Measurements from ENCODE around the gene DYRK1A.
"Not testable (repeated sequence)": the region's sequence is repeated elsewhere in the genome, so short reads cannot be mapped to it uniquely, and the experiment has no call there.

DYRK1A gene

DNA sequence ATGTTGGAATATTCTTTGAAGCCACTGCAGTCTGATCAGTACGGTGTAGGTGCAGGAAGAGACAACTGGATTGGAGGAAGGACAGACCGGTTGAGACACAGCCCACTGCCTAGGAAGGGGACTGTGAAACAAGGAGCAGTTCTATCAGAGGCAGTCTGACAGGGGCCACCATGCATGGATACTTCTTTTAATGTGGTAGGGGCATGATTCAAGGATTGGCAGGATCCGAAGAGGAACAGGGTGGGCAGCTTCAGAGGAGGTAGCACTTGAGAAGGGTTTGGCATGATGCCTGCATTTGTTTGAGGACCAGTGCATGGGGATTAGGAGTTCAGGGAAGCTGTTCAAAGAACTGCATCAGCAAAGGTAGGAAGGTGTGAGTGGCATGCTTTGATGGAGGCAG lies 167.9 kb downstream of the DYRK1A start:
- no peak for DNase-seq (ENCODE audit: low read depth)
- no peak overlapping the region for H3K4me3 ChIP-seq (ENCODE audit: low read depth, low read length)

DNA sequence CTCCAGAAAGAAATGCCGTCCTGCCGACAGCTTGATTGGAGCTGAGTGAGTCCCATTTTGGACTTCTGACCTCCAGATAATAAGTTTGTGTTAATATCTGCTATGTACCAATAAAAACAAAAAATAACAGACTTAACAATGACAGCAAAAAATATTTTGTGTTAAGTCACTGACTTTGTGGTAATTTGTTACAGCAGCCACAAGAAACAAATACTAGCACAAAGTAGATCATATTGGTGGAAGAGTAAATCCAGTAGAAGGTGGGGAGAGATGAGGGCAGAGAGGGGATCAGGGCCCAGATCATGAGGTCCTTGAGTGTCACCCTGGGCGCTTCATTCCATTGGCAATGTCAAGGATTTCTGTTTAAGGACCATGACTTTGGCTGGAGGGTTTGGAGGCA lies 168.6 kb downstream of the DYRK1A start:
- no peak overlapping the region for H3K4me3 ChIP-seq (ENCODE audit: low read depth, low read length)
- DNase-seq (ENCODE audit: low read depth) = no peak

DNA sequence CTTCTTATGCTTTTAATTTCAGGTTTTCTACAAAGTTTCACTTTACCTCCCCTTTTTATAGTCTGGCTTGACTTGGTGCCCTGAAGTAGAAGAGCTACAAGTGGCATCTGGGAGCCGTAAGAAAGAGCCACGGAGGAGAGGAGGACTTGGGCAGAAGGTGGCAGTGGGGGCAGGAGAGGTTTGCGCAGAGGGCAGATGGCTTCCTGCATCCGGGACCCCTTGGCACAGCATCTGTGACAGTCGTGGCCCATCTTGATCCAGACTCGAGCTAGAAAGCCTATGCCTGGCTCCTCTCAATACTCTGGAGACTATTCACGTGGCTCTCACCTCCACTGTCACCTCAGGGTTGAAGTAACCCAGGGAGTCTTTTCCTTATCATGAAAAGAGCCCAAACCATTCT lies 169.1 kb downstream of the DYRK1A start:
- no peak for DNase-seq (ENCODE audit: low read depth)
- H3K4me3 ChIP-seq (ENCODE audit: low read depth, low read length) = no peak overlapping the region

DNA sequence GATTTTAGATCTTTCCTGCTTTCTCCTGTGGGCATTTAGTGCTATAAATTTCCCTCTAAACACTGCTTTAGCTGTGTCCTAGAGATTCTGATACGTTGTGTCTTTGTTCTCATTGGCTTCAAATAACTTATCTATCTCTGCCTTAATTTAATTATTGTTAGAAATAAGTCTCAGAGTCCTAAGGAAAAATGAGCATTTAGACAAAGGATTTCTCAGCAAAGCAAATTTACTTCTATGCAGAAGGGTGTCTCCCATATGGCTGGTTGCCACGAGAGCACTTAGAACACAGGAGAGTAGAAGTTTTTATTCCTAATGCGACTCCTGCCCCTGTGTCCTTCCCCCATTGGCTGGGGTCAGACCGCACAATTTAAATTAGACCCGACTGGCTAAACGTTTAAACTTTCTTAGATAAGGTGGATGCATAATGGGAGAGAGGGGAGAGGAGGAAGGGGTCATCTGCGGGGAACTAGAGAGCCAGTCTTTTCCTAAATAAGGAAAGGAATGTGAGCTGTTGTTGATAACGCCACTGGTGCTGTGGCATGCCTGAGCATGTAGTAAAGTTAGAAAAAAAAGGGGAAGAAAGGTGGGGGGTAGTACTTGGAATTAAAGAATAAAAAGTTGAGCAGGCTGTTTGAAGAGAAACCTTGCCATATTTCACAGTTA lies 170.2 kb downstream of the DYRK1A start:
- H3K4me3 ChIP-seq (ENCODE audit: low read depth, low read length) = no peak overlapping the region
- no peak for DNase-seq (ENCODE audit: low read depth)

DNA sequence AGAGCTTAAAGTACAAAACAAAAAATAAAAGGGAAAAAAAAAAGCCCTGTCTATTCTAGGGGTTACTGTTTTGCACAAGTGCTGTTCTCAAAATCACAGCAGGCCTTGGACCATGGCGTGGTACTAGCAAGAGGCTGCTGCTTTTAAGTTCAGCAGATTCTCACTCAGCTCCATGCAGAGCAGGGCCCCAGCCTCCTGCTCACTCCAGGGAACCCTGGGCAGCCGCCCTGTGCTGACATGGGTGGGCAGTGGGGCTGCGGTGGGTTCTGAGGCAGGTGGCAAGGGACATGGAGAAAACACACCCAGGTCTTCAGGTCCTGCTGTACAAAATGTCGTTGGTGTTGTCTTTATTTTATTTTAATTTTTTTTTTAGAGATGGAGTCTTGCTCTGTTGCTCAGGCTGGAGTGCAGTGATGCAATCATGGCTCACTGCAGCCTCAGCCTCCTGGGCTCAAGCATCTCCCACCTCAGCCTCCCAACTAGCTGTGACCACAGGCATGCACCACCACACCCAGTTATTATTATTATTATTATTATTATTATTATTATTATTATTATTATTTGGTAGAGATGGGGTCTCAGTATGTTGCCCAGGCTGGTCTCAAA lies 170.9 kb downstream of the DYRK1A start:
- H3K4me3 ChIP-seq (ENCODE audit: low read depth, low read length) = no peak overlapping the region
- DNase-seq (ENCODE audit: low read depth) = no peak

DNA sequence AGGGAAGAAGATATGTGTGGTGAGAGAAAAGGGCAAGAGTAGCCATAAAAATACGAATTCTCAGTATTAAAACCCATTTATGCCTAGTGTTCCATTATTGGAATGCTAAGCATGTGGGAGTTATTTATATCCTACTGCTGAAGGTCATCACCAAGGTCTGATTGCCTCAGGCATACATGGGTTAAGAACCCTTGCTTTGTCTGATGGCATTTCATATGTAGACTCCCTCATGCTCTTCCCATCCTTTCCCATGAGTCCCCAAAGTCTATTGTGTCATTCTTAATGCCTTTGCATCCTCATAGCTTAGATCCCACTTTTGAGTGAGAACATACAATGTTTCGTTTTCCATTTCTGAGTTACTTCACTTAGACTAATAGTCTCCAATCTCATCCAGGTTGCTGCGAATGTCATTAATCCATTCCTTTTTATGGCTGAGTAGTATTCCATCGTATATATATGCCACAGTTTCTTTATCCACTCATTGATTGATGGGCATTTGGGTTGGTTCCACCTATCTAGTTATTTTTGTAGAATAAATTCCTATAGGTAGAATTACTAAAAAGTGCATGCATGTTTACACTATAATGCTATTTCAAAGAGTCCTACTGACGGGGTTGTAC lies 172.5 kb downstream of the DYRK1A start:
- no peak overlapping the region for H3K4me3 ChIP-seq (ENCODE audit: low read depth, low read length)
- DNase-seq (ENCODE audit: low read depth) = no peak

DNA sequence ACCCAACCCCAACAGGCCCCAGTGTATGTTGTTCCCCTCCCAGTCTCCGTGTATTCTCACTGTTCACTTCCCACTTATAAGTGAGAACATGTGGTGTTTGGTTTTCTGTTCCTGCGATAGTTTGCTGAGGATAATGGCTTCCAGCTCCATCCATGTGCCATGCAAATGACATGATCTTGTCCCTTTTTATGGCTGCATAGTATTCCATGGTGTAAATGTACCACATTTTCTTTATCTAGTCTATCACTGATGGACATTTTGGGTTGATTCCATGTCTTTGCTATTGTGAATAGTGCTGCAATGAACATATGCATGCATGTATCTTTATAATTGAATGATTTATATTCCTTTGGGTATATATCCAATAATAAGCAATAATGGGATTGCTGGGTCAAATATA lies 174.6 kb downstream of the DYRK1A start:
- not testable (repeated sequence) for DNase-seq (ENCODE audit: low read depth); H3K4me3 ChIP-seq (ENCODE audit: low read depth, low read length)

DNA sequence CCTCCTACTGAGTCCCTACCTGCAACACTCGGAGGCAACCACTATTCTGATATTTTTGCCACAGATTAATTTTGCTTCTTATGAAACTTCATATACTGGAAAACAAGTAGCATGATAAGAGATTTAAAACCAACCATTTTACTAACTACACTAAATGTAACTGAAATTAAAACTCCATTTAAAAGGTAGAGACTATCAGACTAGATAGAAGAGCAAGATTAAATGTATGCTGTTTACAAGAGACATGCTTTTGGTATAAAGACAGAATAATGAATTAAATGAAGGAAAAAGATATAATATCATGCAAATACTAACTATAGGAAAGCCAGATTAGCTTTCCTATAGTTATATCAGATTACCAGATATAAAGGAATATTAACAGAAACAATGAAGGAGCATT lies 175.9 kb downstream of the DYRK1A start:
- H3K4me3 ChIP-seq (ENCODE audit: low read depth, low read length) = no peak overlapping the region
- no peak for DNase-seq (ENCODE audit: low read depth)

DNA sequence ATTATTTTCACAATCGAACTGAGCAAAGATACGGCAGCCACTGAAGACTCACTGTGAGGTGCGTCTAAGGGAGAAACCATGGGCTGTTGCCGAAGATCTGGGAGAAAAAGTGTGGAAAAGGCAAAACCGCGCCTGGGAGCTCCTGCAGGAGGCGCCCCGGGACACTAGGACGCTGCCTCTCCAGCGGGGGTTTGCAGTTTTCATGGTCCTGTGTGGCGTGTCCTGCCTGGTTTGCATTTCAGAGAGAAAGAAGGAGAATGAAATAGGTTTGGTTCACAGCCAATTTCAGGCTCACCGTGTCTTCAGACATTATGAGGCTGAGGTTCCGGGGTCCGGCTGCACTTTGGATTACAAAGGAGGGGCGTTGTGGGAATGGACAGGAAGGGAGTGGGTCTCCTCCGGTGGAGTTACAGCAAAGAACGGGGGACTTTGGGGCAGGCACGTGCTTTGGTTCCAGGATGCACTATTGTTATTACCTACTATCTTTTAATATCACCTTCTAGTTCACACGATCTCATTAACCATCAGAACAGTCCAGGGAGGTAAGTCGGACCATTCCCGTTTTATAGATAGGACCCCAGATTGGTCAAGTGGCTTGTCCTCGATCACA lies 179.8 kb downstream of the DYRK1A start:
- H3K4me3 ChIP-seq (ENCODE audit: low read depth, low read length) = no peak overlapping the region
- no peak for DNase-seq (ENCODE audit: low read depth)

DNA sequence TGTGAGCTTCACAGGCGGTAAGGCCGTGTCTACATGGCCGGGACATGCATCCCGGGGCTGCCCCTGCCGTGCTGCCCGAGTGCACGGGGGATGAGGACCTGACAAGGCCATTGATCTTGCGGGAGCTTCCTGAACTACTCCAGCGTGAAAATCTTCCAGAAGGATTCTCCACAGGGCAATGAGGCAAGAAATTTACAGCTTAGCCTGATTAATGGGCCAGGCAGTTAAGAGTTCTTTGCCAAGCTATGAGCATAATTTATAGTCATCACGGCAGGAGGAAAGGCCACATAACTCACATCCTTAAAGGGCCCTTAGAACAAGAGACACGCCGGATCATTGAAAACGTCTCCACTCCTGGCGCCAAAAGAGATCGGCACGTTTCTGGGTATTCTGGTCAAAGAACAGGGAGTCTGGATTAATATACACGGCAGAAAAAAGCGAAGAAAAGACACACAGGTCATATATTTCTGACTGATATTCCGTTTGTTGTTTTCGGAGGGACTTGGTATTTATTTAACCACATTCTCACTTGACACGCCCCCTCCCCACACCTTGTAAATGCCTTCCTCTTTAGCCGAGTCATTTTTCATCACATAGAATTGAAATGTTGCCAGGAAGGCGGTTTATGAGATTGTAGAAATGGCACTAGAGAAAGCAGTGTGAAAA lies 180.5 kb downstream of the DYRK1A start:
- DNase-seq (ENCODE audit: low read depth) = no peak
- H3K4me3 ChIP-seq (ENCODE audit: low read depth, low read length) = no peak overlapping the region

DNA sequence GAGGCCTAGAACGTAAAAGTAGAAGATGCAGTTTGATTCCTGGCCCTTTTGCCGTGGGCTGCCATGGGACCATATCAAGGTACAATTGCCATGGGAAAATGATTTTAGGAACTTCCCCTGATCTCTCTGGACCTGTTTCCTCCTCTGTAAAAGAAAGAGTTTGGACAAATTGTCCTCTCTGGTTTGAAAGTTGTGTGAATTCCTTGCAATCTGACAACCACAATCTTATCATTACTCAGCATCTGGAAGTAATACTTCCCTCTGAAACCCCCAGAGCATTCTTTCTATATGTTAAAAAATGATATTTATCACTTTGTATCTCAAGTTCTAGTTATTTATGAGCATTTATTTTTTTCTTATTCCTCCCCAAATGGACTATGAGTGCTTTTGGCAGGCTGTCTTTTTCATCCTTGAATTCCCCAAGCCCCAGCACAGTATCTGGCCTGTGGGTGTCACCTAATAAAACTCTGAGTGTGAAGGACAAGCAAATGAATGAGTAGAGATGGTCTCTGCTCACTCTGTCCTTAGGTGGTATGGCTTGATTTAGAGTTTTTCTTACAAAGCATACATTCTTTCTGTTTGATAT lies 181.1 kb downstream of the DYRK1A start:
- H3K4me3 ChIP-seq (ENCODE audit: low read depth, low read length) = no peak overlapping the region
- no peak for DNase-seq (ENCODE audit: low read depth)

DNA sequence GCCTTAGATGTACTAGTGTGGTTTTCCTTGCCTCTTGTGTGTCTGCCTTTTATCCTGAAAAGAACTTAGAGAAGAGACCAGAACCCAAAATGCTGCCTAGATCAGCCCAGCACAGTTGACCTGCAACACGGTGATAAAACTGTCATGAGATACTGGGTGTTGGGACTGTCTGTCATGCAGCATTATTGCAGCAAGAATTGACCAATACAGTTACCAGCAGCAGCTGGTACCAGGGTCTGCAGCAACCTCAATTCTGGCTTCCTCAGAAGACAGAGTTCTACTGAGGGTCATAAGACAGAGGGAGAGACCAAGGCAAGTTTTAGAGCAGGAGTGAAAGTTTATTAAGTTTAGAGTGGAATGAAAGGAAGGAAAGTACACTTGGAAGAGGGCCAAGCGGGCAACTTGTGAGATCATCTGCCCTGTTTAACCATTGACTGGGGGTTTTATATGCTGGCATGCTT lies 182.0 kb downstream of the DYRK1A start:
- no peak for DNase-seq (ENCODE audit: low read depth)
- no peak overlapping the region for H3K4me3 ChIP-seq (ENCODE audit: low read depth, low read length)

DNA sequence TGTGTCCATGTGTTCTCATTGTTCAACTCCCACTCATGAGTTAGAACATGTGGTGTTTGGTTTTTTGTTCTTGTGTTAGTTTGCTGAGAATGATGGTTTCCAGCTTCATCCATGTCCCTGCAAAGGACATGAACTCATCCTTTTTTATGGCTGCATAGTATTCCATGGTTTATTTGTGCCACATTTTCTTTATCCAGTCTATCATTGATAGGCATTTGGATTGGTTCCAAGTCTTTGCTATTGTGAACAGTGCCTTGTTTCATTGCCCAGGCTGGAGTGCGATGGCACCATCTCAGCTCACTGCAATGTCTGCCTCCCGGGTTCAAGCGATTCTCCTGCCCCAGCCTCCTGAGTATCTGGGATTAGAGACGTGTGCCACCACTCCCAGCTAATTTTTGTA lies 183.2 kb downstream of the DYRK1A start:
- H3K4me3 ChIP-seq (ENCODE audit: low read depth, low read length); DNase-seq (ENCODE audit: low read depth): not testable (repeated sequence)

DNA sequence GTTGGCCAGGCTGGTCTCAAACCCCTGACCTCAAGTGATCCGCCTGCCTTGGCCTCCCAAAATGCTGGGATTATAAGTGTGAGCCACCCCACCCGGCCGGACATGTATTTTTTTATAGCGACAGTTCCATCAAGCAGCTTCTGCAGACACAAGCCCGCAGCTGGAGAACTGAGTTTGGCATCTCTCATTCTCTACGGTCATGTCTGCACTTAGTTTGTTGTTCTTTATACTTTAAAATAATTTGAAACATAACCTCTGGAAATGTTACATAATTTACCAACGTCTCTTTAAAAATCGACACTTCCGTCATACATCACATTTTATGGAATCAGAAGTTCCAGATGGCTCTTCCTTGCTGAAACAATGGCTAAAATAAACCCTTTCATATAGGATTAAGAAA lies 183.6 kb downstream of the DYRK1A start:
- DNase-seq (ENCODE audit: low read depth) = no peak

DNA sequence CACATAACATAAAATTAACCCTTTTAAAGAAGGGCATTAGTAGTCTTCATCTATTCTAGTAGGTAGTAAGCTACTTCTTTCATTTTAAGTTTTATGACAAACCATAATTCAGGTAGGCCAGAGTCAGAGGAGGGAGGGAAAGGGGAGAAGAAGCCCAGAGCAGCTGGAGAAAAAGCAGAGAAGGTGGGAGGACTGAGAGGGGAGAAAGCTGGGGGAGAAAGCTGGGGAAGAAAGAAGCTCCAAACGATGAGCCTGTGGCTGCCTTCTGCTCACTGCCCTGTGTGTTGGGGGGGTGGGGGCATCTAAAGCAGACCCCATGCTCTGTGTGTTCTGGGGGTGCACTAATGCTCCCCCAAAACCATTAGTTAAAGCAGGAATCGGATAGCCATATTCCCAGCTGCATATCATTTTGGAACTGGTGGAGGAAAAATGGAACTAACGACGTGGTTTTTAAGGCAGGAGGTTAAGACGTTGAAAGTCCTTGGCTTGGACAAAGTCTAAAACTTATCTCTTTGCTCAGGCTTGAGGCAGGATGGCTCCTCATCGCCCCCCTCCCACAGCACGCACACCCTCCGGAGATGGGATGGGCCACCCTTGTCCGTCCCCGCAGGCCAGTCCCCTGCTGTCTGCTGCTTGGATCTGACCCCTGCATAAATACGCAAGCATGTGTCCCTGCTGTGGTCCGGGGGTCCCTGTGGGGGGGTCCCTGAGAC lies 184.2 kb downstream of the DYRK1A start:
- DNase-seq (ENCODE audit: low read depth) = no peak

More for the DNA sequence above, 183.6 kb downstream of the DYRK1A start:
- no peak overlapping the region for H3K4me3 ChIP-seq (ENCODE audit: low read depth, low read length)

DNA sequence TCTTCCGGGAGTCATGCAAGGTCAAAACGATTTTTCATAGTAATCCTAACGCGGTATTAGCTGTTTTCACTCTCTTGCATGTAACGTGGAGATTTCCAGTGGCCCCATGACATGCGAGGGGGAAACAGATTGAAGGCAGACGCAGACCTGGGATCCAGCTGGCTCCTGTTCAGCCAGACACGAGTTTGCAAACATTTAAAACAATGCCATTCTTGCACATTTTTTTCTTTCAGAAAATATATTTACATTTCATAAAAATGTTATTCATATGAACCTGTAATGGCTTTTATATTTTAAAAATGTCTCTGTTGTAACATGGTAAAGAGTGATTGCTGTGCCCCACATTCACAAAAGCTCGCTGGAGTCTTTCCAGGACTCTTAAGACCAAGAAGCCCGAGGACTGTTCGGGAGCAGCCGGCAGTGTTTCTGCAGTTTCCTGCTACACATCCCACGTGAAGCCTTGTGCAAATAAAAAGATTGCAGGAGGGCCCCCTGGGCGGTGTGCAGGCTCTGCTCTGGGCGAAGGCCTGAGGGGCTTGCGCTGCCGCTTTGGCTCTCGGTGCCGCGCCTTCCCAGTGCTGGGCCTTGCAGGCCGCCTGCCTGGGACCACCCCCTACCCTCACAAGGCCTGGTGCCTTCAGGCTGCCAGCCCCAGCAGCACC lies 184.9 kb downstream of the DYRK1A start:
- no peak overlapping the region for H3K4me3 ChIP-seq (ENCODE audit: low read depth, low read length)
- no peak for DNase-seq (ENCODE audit: low read depth)

More for the DNA sequence above, 184.2 kb downstream of the DYRK1A start:
- H3K4me3 ChIP-seq (ENCODE audit: low read depth, low read length) = no peak overlapping the region

DNA sequence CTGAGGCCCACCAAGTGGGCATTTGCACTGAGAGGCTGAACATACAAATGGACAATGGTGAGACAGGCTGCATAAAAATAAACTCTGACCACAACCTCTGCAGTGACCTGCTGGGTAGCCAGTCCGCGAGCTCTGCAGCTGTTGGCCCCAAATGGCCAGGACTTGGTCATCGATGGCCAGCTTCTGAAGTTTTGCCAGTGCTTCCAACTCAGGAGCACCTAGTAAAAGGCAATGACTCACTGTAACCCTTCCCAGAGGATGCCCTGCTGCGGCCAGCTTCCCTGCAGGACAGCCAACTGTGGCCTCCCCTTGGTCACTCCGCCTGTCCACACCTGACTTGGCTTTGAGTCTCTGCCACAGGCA lies 185.4 kb downstream of the DYRK1A start:
- H3K4me3 ChIP-seq (ENCODE audit: low read depth, low read length) = no peak overlapping the region
- no peak for DNase-seq (ENCODE audit: low read depth)

DNA sequence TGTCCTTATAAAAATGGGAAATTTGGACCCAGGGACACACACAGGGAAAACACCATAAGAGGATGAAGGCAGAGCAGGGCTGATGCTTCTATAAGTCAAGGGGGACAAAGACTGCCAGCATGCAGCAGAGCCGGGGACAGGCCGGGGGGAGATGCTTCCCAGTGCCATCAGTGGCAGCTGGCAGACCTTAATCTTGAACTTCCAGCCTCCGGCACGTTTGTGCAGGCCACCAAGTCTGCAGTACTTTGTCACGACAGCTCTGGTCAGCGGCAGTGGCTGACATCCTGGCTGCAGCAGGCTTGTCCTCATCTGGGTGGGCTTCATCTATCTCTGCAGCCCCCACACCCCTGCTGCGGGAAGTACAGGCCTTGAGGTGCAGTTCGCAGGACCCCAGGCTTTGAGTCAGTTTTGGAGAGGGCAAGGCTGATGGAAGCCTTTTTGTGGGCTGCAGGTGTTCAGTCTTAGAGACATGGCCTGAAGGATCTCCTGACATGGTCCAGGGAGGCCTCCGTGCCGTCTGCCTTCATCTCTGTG lies 186.0 kb downstream of the DYRK1A start:
- no peak overlapping the region for H3K4me3 ChIP-seq (ENCODE audit: low read depth, low read length)
- no peak for DNase-seq (ENCODE audit: low read depth)

Data from skeletal muscle cell (primary cell).